Limb (tissue), 2 donors: ENCODE measurements around the gene TBC1D9B.

Experiments used
- DNase-seq, 2 donors: peaks; one replicate each; pipeline ENCODE4 v3.0.0-alpha.2; 2016; ENCODE audit errors: extremely low spot score in 2 of 2

TBC1D9B gene

DNA sequence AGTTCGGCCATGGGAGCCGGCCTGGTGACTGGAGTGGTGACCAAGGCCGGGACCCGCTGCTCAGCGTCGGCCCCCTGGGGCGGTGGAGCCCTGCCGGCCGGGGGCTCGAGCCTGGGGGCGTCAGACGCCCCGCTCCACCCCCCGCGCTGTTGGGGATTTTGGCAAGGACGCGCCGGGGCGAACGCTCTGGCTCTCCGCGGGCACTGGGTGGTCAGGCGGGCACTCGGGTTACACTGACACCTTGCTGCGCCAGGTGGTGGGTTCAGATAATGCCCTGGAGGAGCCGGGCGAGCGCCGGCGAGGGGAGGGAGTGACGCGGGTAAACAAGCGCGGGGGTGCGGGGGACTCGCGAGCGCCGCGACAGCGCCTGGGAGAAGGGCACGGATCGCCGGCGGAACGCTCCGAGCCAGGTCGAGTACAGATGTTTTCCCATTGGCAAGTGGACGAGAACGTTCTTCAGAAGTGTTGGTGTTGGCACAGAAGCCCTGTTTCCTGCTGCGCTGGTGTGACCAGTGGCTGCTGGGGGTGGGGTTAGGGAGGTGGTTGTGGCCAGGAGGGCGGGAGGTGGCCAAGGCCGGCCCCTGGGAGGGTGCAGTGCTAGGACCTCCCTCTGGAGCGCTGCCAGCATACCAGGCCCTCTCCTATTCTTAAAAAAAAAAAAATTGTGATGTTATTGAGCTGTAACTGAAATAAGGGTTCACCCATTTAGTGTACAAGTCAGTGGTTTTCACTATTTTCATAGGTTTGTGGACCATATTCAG lies 86.2 kb downstream of the TBC1D9B start:
- DNase-seq = peak; percentile 91

DNA sequence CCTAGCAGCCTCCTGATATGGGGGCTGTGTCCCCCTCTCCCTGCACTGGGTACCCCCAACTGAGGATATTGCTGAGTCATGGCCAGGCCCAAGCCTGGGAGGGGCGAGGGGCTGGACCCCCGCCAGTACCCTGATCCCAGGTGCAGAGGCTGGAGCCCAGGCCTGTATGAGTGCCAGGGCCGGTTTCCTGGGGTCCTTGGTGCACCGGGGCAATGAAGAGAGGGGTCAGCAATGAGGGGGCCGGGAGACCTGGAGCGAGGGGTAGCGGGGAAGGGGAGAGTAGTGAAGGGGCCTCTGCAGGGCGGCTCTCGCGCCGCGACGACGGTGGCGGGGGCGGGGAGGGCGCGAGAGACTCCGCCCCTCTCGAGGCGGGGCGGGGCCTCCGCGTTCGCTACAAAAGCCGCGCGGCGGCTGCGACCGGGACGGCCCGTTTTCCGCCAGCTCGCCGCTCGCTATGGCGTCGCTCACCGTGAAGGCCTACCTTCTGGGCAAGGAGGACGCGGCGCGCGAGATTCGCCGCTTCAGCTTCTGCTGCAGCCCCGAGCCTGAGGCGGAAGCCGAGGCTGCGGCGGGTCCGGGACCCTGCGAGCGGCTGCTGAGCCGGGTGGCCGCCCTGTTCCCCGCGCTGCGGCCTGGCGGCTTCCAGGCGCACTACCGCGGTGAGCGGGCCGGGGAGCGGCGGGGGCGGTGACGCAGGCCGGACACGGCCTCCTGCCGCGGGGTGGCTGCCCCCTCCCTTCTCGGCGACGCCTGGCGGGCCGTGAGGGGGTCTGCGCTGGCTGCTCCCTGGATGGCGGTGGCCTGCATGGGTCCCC lies 87.0 kb downstream of the TBC1D9B start, which contains the start of gene SQSTM1:
Gene SQSTM1, plus strand, starts transcription at position 423 of the 815 bp plus-strand sequence. Its CDS starts 32 bp downstream, at position 455.
- peak; percentile 72 to 92 for DNase-seq

DNA sequence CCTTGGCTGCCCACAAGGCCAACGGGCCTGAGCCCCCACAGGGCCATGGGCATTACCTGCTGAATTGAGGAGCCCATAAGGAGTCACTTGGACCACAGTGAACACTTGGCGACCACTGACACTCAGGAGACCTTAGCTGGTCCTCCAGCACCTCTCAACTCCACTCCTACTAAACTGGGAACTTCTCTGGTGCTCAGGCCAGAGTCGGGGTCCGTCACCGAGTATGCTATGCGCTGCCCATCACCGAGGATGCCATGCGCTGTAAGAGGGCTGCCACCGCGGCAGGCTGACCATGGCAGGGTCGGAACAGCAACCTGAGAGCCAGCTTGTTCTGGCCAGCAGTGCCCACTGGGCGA lies 87.6 kb downstream of the TBC1D9B start:
- DNase-seq = peak in 1 of 2 donors; percentile 39

DNA sequence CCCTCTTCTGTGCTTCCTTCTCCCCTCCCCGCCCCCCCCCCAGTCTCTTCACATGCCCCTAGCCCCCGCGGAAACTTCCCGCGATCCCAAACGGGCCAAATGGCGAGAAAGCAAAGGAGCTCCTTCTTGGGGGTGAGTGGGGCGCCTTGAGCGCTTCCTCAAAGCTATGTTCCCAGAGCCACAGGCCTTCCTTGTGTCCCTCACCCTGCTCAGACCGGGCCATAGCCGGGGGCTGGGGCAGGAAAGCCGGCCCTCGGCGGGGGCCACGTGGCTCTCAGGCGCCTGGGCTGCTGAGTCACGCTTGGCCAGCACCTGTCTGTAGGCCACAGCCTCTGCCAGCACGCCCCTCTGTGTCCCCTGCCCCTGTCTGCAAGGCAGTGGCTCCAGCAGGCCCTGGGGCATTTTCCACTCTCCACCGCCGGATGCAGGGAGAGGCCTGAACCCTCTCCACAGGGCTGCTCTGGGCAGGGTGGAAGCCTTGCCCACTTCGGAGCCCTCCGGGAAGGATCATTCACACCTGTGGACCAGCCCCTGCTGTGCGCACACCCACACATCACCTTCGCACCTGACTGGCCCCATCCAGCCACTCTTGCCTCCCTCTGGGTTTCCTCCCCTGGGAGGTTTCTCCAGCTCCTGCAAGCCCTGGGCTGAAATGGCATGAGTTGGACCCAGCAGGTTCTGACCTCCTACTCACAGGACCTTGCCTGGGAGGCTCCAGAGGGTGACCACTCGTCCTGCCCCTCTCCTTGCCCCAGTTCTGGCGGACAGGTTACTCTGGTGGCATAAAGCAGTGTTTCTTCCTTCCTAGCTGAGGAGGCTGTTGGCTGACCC lies 88.2 kb downstream of the TBC1D9B start:
- peak in 1 of 2 donors; percentile 67 for DNase-seq

DNA sequence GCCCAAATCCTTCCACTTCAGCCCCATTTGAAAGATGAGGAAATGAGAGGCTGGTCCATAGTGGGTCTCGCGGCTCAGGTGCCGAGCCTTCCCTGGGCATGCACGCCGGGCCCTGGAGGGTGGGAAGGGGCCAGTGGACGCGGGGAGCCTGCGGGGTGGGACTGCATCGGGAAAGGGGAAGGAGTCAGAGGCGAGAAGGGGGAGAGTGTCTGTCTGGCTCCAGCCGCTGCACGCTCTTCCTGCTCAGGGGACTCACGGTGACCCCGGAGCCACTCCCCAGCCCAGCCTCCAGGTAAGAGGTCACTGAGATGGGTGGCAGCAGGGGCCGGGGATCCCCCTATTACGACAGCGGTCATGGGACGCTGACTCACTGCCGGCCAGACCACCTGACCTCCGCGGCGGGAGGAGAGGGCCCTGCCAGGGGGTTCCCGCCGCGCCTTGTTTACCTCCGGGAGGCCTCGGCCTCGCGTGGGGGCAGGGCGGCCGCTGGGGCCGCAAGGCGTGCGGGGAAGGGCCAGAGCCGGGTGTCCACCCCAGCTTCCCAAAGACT lies 88.9 kb downstream of the TBC1D9B start:
- DNase-seq = peak; percentile 54 to 85

DNA sequence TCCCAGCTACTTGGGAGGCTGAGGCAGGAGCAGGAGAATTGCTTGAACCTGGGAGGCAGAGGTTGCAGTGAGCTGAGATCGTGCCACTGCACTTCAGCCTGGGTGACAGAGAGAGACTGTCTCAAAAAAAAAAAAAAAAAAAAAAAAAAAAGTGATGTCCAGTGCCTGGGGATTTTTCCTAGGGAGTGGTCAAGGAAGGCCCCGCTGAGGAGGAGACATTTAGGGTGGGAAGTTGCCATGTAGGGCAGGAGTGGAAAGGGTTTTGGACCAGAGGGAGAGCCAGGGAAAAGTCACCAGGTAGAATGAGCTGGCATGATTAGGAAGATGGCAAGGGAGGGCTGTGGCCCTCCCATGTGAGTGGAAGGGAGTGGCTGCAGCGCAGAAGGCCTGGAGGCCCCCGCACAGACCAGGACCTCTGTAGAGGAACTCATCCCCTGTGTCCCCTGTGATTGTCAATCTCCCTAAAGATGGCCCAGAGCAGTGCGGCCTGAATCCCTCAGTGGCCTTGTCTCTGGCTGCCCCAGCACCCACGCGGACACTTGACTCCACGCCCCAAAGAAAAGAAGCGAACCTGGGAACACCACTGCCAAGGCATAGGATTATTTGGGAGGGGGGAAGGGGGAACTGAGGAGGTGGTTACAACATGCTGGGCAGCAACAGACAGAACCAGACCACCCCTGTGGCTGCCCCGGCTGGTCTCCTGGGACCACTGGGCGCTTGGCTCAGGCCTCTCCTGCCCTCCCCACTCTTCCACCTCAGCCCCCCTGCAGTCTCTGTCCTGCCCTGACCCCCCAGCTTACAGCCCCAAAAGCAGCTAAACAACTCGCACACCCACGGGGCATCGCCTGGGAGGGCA lies 89.6 kb downstream of the TBC1D9B start:
- DNase-seq = peak in 1 of 2 donors; percentile 39

DNA sequence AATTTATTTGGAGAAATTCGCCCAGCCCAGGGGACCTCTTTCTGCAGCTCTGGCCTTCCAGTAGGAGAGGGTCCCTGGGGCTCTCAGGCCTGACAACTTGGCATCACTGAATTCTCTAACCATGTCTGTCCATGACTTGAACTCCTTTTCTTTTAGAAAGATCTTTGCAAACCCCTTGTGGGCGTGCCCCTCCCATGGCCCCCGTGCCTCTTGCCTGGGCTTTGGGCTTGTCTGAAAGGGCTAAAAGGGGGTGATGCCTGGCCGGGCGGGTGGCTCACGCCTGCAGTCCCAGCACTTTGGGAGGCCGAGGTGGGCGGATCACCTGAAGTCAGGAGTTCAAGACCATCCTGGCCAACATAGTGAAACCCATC lies 90.2 kb downstream of the TBC1D9B start:
- DNase-seq = no peak

DNA sequence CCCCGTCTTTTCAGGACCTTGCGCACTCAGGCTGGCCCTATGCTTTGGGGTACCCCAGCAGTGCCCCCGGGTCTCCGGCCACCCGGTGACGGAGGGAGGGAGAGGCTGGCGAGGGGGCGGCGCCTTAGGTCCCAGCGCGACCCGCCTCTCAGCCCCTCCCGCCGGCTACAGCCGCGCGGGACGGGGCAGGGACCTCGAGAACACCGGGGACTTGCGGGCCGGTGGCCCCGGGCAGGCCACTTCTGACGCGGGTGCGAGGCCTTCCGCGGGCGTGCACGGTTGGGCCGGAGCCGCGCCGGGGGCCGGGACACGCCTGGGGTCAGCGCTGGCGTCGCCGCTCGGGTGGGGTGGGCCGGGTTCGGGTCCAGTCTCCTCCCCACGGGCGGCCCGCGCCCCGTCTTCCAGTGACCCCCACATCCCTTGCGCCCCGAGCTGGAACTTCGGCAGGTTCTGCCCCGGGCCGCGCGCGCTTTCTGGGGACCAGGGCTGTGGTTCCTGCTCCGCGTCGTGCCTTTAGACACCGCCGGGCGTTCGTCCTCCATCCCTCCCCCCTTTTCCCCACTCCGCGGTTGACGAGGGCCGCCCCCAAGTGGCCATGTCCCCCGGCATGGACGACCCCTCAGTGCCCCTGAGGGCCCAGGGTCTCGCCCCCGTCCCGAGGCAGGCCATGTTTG lies 90.8 kb downstream of the TBC1D9B start:
- peak in 1 of 2 donors; percentile 48 for DNase-seq

DNA sequence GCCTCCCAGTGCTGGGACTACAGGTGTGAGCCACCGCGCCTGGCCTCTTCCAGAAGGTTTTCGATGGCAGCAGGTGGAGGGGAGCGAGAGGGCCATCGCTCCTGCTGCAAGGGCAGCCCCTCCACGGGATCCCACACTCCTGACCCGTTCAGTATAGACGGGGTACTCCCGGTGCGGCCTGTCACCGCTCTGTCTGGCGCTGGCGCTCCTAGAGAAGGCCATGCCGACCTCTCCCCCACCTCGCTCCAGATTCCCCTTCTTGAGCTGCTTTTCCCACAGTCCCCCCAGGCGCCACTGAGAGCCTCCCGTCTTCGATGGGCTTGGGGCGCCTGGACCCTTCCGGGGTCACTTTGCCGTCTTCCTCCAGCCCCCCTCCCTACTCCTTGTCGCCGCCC lies 91.3 kb downstream of the TBC1D9B start:
- no peak for DNase-seq

DNA sequence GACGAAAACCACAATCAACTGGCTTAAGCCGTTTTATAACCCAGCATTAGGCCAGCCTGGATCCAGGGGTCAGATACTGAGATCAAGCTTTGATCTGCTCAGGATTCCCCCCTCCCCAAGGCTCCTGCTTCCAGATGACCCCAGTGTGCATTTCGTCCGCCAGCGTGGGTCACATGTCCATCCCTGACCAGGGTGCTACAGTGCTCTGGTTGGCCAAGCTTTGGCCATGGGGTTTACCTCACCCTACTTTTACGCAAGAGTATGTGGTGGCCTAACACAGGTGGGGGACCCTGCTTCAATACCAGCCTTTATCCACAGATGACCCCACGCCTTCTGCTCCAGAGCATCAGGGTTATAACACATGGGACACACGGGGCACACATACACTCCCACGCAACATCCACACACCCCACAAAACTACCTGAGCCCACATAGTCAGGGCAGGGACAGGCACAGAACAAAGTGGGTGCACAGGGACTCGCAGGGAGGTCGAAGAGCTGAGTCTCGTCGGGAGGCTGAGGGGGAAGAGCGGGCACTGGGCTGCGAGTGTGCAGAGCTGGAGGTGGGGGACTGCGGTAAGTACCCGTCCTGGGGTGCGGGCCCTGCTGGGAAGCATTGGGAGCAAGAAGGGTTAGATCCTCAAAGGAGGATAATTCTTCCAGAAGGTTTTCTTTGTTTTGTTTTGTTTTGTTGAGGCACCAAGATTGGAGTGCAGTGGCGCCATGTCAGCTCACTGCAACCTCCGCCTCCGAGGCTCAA lies 92.0 kb downstream of the TBC1D9B start:
- DNase-seq = no peak

DNA sequence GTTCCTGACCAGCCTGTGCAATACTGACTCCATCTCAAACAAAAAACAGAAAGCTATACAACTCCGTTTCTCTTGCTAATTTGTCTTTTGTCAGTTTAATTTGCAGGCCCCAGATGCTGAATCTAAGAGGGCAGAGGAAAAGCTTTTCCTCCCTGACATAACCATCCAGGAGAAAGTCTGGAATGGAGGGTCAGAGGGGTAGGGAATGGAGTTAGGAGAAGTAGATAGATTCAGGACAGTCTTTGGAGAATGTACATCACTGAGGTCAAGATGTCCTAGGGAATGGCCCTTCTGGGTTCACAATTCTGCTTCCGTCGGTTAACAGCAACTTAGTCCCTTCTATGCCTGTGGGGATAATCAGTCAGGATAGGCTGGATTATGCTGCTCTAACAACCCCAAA lies 93.6 kb downstream of the TBC1D9B start:
- DNase-seq = no peak

DNA sequence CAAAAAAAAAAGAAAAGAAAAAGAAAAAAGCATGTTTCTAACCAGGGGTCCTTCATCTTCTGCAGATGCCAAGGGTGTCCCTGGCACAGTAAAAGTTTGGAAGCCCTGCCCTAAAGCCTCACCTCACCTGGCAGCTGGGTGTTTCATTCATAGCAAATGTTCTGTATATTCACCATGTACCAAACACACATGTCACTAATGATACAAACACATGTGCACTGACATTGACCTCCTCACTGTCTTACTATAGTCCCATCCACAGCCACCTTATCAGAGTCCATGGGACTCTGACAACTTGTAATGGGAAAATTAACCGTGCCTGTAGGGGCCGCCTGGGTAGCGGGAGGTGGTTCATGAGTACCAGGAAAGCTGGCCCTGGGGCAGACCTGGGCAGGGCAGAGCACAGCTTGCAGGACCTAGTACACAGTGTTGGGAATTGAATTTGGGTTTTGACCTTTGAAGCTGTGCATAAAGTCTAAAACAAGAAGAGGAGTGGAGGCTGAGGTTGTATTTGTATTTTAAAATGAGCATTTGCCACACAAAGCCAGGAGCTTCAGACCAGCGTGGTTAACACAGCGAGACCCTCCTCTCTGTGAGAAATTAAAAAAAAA lies 94.6 kb downstream of the TBC1D9B start:
- no peak for DNase-seq

DNA sequence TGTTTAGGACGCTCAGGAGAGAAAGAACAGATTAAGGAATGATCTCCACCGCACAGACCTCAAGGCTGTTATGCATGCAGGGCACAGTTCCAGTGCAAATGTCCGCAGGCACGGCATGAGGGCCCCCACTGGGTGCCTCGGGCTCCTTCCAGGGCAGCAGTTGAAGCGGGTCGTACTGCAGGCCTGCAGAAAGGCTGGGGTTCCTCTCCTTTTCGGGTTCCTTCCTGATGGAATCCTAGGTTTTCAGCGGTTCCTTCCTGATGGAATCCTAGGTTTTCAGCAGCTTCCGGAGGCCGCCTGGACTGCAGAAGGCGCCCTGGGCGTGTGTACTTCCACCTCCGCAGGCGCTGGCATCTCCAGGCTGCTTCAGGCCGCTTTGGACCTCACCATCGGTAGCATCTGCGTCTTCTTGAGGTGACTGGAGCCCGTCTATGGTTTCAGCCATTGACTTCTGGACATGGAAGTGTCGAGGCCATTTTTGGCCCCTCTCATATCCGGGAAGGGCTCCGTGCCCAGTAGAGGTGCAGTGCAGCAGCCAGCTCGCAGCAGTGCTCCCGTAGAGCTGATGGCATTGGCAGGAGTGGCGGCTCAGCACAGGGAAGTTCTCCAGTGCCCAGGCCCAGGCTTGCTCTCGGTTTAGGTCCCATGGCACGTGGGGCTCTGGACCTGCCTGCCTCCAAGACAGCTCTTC lies 95.4 kb downstream of the TBC1D9B start:
- DNase-seq = no peak
